NCI-H2107 treated with DMSO at 0.1 percent for 48 hours (cell line): ENCODE measurements around the gene TMCC3.
"Not testable (repeated sequence)": the region's sequence is repeated elsewhere in the genome, so short reads cannot be mapped to it uniquely, and the experiment has no call there.

Source experiments
- DNase-seq: peaks from one replicate; lab custom pipeline; 2025; ENCODE audit not compliant: unreplicated experiment; lab: John Stamatoyannopoulos, UW

Gene TMCC3

GRCh38 chr12:94603434-94604365, 46.7 kb downstream of the TMCC3 start:
- DNase-seq = peak; percentile 33

- no peak for DNase-seq
Observed at GRCh38 chr12:94602024-94602423, 48.3 kb downstream of the TMCC3 start.

GRCh38 chr12:94601307-94601706, 49.0 kb downstream of the TMCC3 start:
- DNase-seq = not testable (repeated sequence)

GRCh38 chr12:94599189-94599588, 51.2 kb downstream of the TMCC3 start:
- DNase-seq = no peak

- no peak for DNase-seq
Observed at GRCh38 chr12:94597268-94597667, 53.1 kb downstream of the TMCC3 start.

- peak; percentile 73 for DNase-seq
Observed at GRCh38 chr12:94596596-94596995, 53.8 kb downstream of the TMCC3 start.

- DNase-seq = no peak
Observed at GRCh38 chr12:94595152-94595551, 55.2 kb downstream of the TMCC3 start.

- DNase-seq = no peak
Observed at GRCh38 chr12:94594443-94594825, 55.9 kb downstream of the TMCC3 start.

- no peak for DNase-seq
Observed at GRCh38 chr12:94593822-94594442, 56.4 kb downstream of the TMCC3 start.

GRCh38 chr12:94592723-94593122, 57.6 kb downstream of the TMCC3 start:
- not testable (repeated sequence) for DNase-seq

- DNase-seq = no peak
Observed at GRCh38 chr12:94592080-94592479, 58.3 kb downstream of the TMCC3 start.

GRCh38 chr12:94590428-94590827, 59.9 kb downstream of the TMCC3 start:
- DNase-seq = no peak

GRCh38 chr12:94589591-94590001, 60.8 kb downstream of the TMCC3 start:
- DNase-seq = no peak

- DNase-seq = no peak
Observed at GRCh38 chr12:94588346-94588745, 62.0 kb downstream of the TMCC3 start.

- DNase-seq = no peak
Observed at GRCh38 chr12:94587266-94588241, 62.8 kb downstream of the TMCC3 start.

- no peak for DNase-seq
Observed at GRCh38 chr12:94586589-94587259, 63.6 kb downstream of the TMCC3 start.

- DNase-seq = no peak
Observed at GRCh38 chr12:94585626-94586025, 64.7 kb downstream of the TMCC3 start.

GRCh38 chr12:94584377-94584776, 66.0 kb downstream of the TMCC3 start:
- no peak for DNase-seq

GRCh38 chr12:94582591-94582990, 67.8 kb downstream of the TMCC3 start:
- no peak for DNase-seq

- DNase-seq = no peak
Observed at GRCh38 chr12:94575645-94576403, 74.5 kb downstream of the TMCC3 start.
